Measurements from ENCODE around the gene LMTK3.
A peak's percentile ranks its signal among the peaks of the same experiment; 100 is the strongest.
"Not testable (repeated sequence)": the region's sequence is repeated elsewhere in the genome, so short reads cannot be mapped to it uniquely, and the experiment has no call there.

The LMTK3 gene

GRCh38 chr19:48487948-48488347 lies 23.7 kb downstream of the LMTK3 start:
- DNase-seq (ENCODE audit: low spot score), result peak; percentile 94

- no peak for DNase-seq (ENCODE audit: low spot score)
These were observed 24.1 kb downstream of the LMTK3 start for GRCh38 chr19:48487544-48487943.

- DNase-seq (ENCODE audit: low spot score), result not testable (repeated sequence)
These were observed 24.9 kb downstream of the LMTK3 start for GRCh38 chr19:48486706-48487105.

- DNase-seq (ENCODE audit: low spot score), result no peak
These were observed 26.6 kb downstream of the LMTK3 start for GRCh38 chr19:48484931-48485612.

- no peak for DNase-seq (ENCODE audit: low spot score)
These were observed 27.3 kb downstream of the LMTK3 start for GRCh38 chr19:48484247-48484893.

GRCh38 chr19:48483301-48483700 lies 28.3 kb downstream of the LMTK3 start:
- no peak for DNase-seq (ENCODE audit: low spot score)

GRCh38 chr19:48481846-48482639 lies 29.6 kb downstream of the LMTK3 start:
- DNase-seq (ENCODE audit: low spot score), result no peak

GRCh38 chr19:48480558-48481500 lies 30.8 kb downstream of the LMTK3 start:
- no peak for DNase-seq (ENCODE audit: low spot score)

- DNase-seq (ENCODE audit: low spot score), result no peak
These were observed 31.5 kb downstream of the LMTK3 start for GRCh38 chr19:48480183-48480557.

GRCh38 chr19:48479686-48480085 lies 31.9 kb downstream of the LMTK3 start:
- DNase-seq (ENCODE audit: low spot score), result no peak

- no peak for DNase-seq (ENCODE audit: low spot score)
These were observed 33.0 kb downstream of the LMTK3 start for GRCh38 chr19:48478339-48479256.

- no peak for DNase-seq (ENCODE audit: low spot score)
These were observed 33.8 kb downstream of the LMTK3 start for GRCh38 chr19:48477698-48478338.

GRCh38 chr19:48477067-48477685 lies 34.5 kb downstream of the LMTK3 start:
- no peak for DNase-seq (ENCODE audit: low spot score)

- no peak for DNase-seq (ENCODE audit: low spot score)
These were observed 35.5 kb downstream of the LMTK3 start for GRCh38 chr19:48476176-48476575.

GRCh38 chr19:48475369-48476068 lies 36.1 kb downstream of the LMTK3 start:
- no peak for DNase-seq (ENCODE audit: low spot score)

- DNase-seq (ENCODE audit: low spot score), result no peak
These were observed 37.5 kb downstream of the LMTK3 start for GRCh38 chr19:48474084-48474592.

- no peak for DNase-seq (ENCODE audit: low spot score)
These were observed 38.3 kb downstream of the LMTK3 start for GRCh38 chr19:48473161-48473966.

- no peak for DNase-seq (ENCODE audit: low spot score)
These were observed 39.8 kb downstream of the LMTK3 start for GRCh38 chr19:48471836-48472235.
